K562 (cell line): ENCODE measurements around the gene TRANK1. TPM values are rescaled to one million over a fixed set of nuclear protein-coding genes. Genes with fewer than 3 reads are reported as not detected.

ENCODE experiments used
- CUX1 ChIP-seq: fragments of 200-800 bp; sonication (Bioruptor generic); IDR thresholded peaks from 2 replicates; pipeline ENCODE4 v1.6.1; 2016; ENCODE audit warnings: missing genetic modification characterization, missing compliant biosample characterization
- E2F3 ChIP-seq: fragments of 250-450 bp; sonication (Bioruptor Pico); IDR thresholded peaks from 2 replicates; pipeline ENCODE4 v1.4.0; 2020; ENCODE audit warnings: mild to moderate bottlenecking
- ETV6 ChIP-seq, 3 experiments: fragments of 150-350 bp in 1 of 3; sonication (generic) in 1 of 3; formaldehyde crosslinking in 1 of 3; IDR thresholded peaks; 2 replicates each; pipeline versions ENCODE4 v1.6.1 to v1.8.0; 2014 to 2022; ENCODE audit warnings: borderline replicate concordance in 2 of 3, low read depth in 2 of 3, antibody characterized with exemption in 1 of 3, low read length in 1 of 3, mild to moderate bottlenecking in 1 of 3, missing genetic modification reagents in 1 of 3
- HNRNPUL1 ChIP-seq: fragments of 200-400 bp; formaldehyde crosslinking; IDR thresholded peaks from 2 replicates; pipeline ENCODE4 v1.6.1; 2017; ENCODE audit warnings: low read length
- MAX ChIP-seq: sonication (generic); formaldehyde crosslinking; IDR thresholded peaks from 2 replicates; pipeline ENCODE4 v1.9.0; 2022; ENCODE audit warnings: mild to moderate bottlenecking, missing genetic modification reagents
- NR2C1 ChIP-seq, 2 experiments: fragments of 450-650 bp; IDR thresholded peaks; 2 replicates each; pipeline ENCODE4 v1.6.1; 2017; ENCODE audit warnings: mild to moderate bottlenecking in 2 of 2, antibody characterized with exemption in 1 of 2, inconsistent platforms in 1 of 2, missing compliant biosample characterization in 1 of 2, missing genetic modification characterization in 1 of 2
- RAD51 ChIP-seq: fragments of 450-650 bp; IDR thresholded peaks from 2 replicates; pipeline ENCODE4 v1.7.1; 2016; ENCODE audit warnings: low read depth, mild to moderate bottlenecking, borderline replicate concordance
- SREBF1 ChIP-seq: fragments of 150-350 bp; IDR thresholded peaks from 2 replicates; pipeline ENCODE4 v1.6.1; 2014; ENCODE audit warnings: antibody characterized with exemption, low read depth, low read length, borderline replicate concordance
- TBL1XR1 ChIP-seq, 2 experiments: IDR thresholded peaks; 2 replicates each; pipeline ENCODE4 v1.6.1; 2012; ENCODE audit warnings: improper control_type of control experiment in 2 of 2, low read length in 2 of 2, mild to moderate bottlenecking in 1 of 2
- TRIM24 ChIP-seq, 2 experiments: fragments of 450-650 bp; IDR thresholded peaks; 2 replicates each; pipeline ENCODE4 v1.6.1; 2016
- VEZF1 ChIP-seq: fragments of 200-800 bp; sonication (Bioruptor generic); IDR thresholded peaks from 2 replicates; pipeline ENCODE4 v1.6.1; 2017; ENCODE audit warnings: missing genetic modification characterization, missing compliant biosample characterization
- ZBTB34 ChIP-seq: fragments of 250-450 bp; sonication (Bioruptor Pico); IDR thresholded peaks from 2 replicates; pipeline ENCODE4 v1.8.0; 2021; ENCODE audit warnings: mild to moderate bottlenecking, moderate library complexity
- ZNF232 ChIP-seq: sonication (generic); formaldehyde crosslinking; IDR thresholded peaks from 2 replicates; pipeline ENCODE4 v1.8.0; 2022; ENCODE audit warnings: mild to moderate bottlenecking, missing genetic modification reagents
- ZNF431 ChIP-seq: sonication (generic); formaldehyde crosslinking; IDR thresholded peaks from 2 replicates; pipeline ENCODE4 v1.8.0; 2022; ENCODE audit warnings: mild to moderate bottlenecking, missing genetic modification reagents
- ZNF586 ChIP-seq: fragments of 450-650 bp; formaldehyde crosslinking; conservative IDR thresholded peaks from 2 replicates; pipeline ENCODE4 v1.4.0; 2020; ENCODE audit warnings: mild to moderate bottlenecking, moderate library complexity
- ZNF764 ChIP-seq: fragments of 250-450 bp; sonication (Bioruptor Pico); IDR thresholded peaks from 2 replicates; pipeline ENCODE4 v1.4.0; 2020; ENCODE audit warnings: low read depth, mild to moderate bottlenecking, moderate library complexity
- polyA plus RNA-seq, 8 experiments: library from polyadenylated mRNA; depleted of rRNA in 4 of 8; stranded (reverse) in 5 of 8; unstranded in 3 of 8; fragments of >200 nt; fragmentation: Nextera tagmentation in 2 of 8; fragmentation: Illumina TruSeq in 1 of 8; extraction: Ambion mirVana in 2 of 8; extraction: Trizol in 1 of 8; gene quantifications; 2 replicates each; pipeline versions ENCODE4 v1.2.1 to v1.2.3, GENCODE V29; 2011 to 2014; ENCODE audit warnings: inconsistent platforms in 1 of 8, missing spikeins in 1 of 8
- total RNA-seq, 7 experiments: library from RNA; depleted of rRNA in 6 of 7; stranded (reverse); fragments of >200 nt in 6 of 7; fragmentation: Illumina TruSeq in 2 of 7; extraction: Trizol in 2 of 7; gene quantifications; 2 replicates each; pipeline versions ENCODE4 v1.2.1 to v1.2.3, GENCODE V29; 2011 to 2021; ENCODE audit warnings: low replicate concordance in 1 of 7

The TRANK1 gene
- total and polyA plus RNA-seq, 9 of the 15 experiments (the other 6 are each of a cell fraction or from before 2014, with no cell fraction given): 0.41 to 5.3 (median 2.1) TPM

- 0 out of 2 replicates have a peak, but pooled peaks have one; percentile 39 for TF ChIP-seq NR2C1 (IDR thresholded peaks at IDR 0.05)
- TF ChIP-seq NR2C1 (tag; IDR thresholded peaks at IDR 0.05): no peak; the same call in 1 of the 2 replicates
- TF ChIP-seq CUX1 (CRISPR knock-in tag): peak; percentile 80; the same call in 1 of the 2 replicates
- peak in 1 of 2 experiments; percentile 39; a peak in 1 of 4 replicates for TF ChIP-seq ETV6 (IDR thresholded peaks at IDR 0.05; ENCODE audit: borderline replicate concordance in 1 of 2, low read depth in 2 of 2, low read length in 1 of 2)
- no peak for TF ChIP-seq ETV6 (CRISPR knock-in tag; IDR thresholded peaks at IDR 0.05; ENCODE audit: borderline replicate concordance)
- TF ChIP-seq TBL1XR1 (IDR thresholded peaks at IDR 0.05; ENCODE audit: low read length in 2 of 2): peak; percentile 75 to 98; a peak in 3 of 4 replicates
- no peak for TF ChIP-seq ZNF586
- TF ChIP-seq TRIM24 (IDR thresholded peaks at IDR 0.05): peak; percentile 95 to 97
- no peak for TF ChIP-seq E2F3 (CRISPR knock-in tag)
- no peak; the same call in 1 of the 2 replicates for TF ChIP-seq RAD51
- TF ChIP-seq ZNF764 (CRISPR knock-in tag): no peak
- TF ChIP-seq VEZF1 (CRISPR knock-in tag): peak; percentile 66
- no peak for TF ChIP-seq ZNF232 (CRISPR knock-in tag)
- no peak for TF ChIP-seq MAX (CRISPR knock-in tag)
- TF ChIP-seq SREBF1: 0 out of 2 replicates have a peak, but pooled peaks have one; percentile 59
- no peak for TF ChIP-seq ZBTB34
- TF ChIP-seq ZNF431 (CRISPR knock-in tag): no peak
- TF ChIP-seq HNRNPUL1: no peak
Observed at GRCh38 chr3:36957862-36958686, 13.2 kb upstream of the TRANK1 start (continued).
